NB4 (cell line): Measurements from ENCODE around the gene SLC41A2.

Experiments
- CTCF ChIP-seq: IDR thresholded peaks from one replicate; pipeline ENCODE4 v1.5.1; 2012; ENCODE audit warnings: low read depth, low read length
- MYC ChIP-seq: IDR thresholded peaks from 2 replicates; pipeline ENCODE4 v1.6.1; 2011; ENCODE audit warnings: low read depth, low read length
- POLR2A ChIP-seq: IDR thresholded peaks from 2 replicates; pipeline ENCODE4 v1.6.1; 2011; ENCODE audit warnings: mild to moderate bottlenecking; ENCODE audit not compliant: insufficient read length; ENCODE audit errors: extremely low read depth

GRCh38 chr12:104991565-104992128 lies 33.6 kb upstream of the SLC41A2 start:
- no peak for TF ChIP-seq CTCF
- no peak for TF ChIP-seq POLR2A
- TF ChIP-seq MYC: no peak
